Body of pancreas (tissue), 4 donors: ENCODE measurements around the gene RPL10. TPM values are rescaled to one million over a fixed set of nuclear protein-coding genes. Genes with fewer than 3 reads are reported as not detected.

Source experiments
- ATAC-seq: fragments of 150-250 bp; one replicate; pipeline ENCODE4 v1.9.1; 2016
- DNase-seq, 4 donors: peaks; one replicate each; pipeline ENCODE4 v3.0.0-alpha.2; 2019
- H3K27ac ChIP-seq, 4 donors: fragments of 200-600 bp; sonication (generic); 1 replicate in 3 of 4; 2 replicates in 1 of 4; pipeline versions ENCODE4 v1.5.1 to v1.6.1; 2016 to 2019; ENCODE audit warnings: mild to moderate bottlenecking in 1 of 4, mixed read lengths in 1 of 4, moderate library complexity in 1 of 4
- H3K27me3 ChIP-seq, 2 donors: fragments of 200-600 bp; sonication (generic); one replicate each; pipeline ENCODE4 v1.6.0; 2016; ENCODE audit warnings: mild to moderate bottlenecking in 1 of 2
- H3K36me3 ChIP-seq, 2 donors: fragments of 200-600 bp; sonication (generic); replicated peaks in 1 of 2; 2 replicates each; pipeline ENCODE4 v1.5.1; 2016; ENCODE audit warnings: low read depth in 2 of 2; ENCODE audit not compliant: insufficient read depth in 1 of 2
- H3K4me1 ChIP-seq: fragments of 200-600 bp; sonication (generic); one replicate; pipeline ENCODE4 v1.6.0; 2016
- H3K4me3 ChIP-seq, 2 donors: fragments of 200-600 bp; sonication (generic); 1 replicate in 1 of 2; 2 replicates in 1 of 2; pipeline ENCODE4 v1.5.1; 2016 to 2019
- H3K9me3 ChIP-seq, 3 donors: fragments of 200-600 bp; sonication (generic); 1 replicate in 2 of 3; 2 replicates in 1 of 3; pipeline ENCODE4 v1.5.1; 2016
- CTCF ChIP-seq, 7 experiments: fragments of 450-650 bp in 4 of 7; fragments of 200-600 bp in 3 of 7; sonication (generic) in 3 of 7; IDR thresholded peaks; one replicate each; pipeline ENCODE4 v1.5.1; 2016 to 2019; ENCODE audit warnings: antibody characterized with exemption in 7 of 7
- POLR2A ChIP-seq, 3 donors: fragments of 450-650 bp; IDR thresholded peaks; one replicate each; pipeline ENCODE4 v1.6.1; 2016; ENCODE audit warnings: antibody characterized with exemption in 3 of 3, mild to moderate bottlenecking in 2 of 3
- WGBS, 2 donors: methylation state at CpG; one replicate each; pipeline ENCODE4 v1.1.5; 2017; 5-methylcytosine and 5-hydroxymethylcytosine counted together
- intact Hi-C: fragments of 100-400 bp; cut with DNase I; formaldehyde crosslinking; loops from one replicate; pipeline ENCODE4 v1.15.1; 2023
- total RNA-seq, 2 donors: library from RNA; depleted of rRNA; stranded (reverse); fragments of >200 nt; gene quantifications; one replicate each; pipeline ENCODE4 v1.1.0, GENCODE V29; 2016

The RPL10 gene
- total RNA-seq, 2 donors from 2014 or later = 1,426 to 2,757 TPM

GRCh38 chrX:154375156-154375504 is 23.0 kb upstream of the RPL10 start:
- TF ChIP-seq POLR2A (IDR thresholded peaks at IDR 0.05) = no peak
- DNase-seq (no peak), ATAC-seq (no peak)
- Histone ChIP-seq H3K36me3 (no peaks in the 10 kb centered on the region), H3K4me3 (no peak overlapping the region), H3K9me3 (no peaks in the 10 kb centered on the region), H3K4me1 (peaks cover 36% of the 10 kb centered on the region), H3K27me3 (no peaks in the 10 kb centered on the region), H3K27ac (peak overlapping the region; percentile 32 to 84 (median 74))
- WGBS, 2 donors = 43 to 50% methylated on average over 8 to 10 of the region's 10 CpGs
- intact Hi-C loops = no loop called here

GRCh38 chrX:154376774-154377173 is 21.4 kb upstream of the RPL10 start:
- H3K4me1 ChIP-seq = peaks cover 37% of the 10 kb centered on the region
- intact Hi-C loops = no loop called here
- H3K9me3 ChIP-seq = no peaks in the 10 kb centered on the region
- H3K27ac ChIP-seq = peak overlapping the region in 1 of 4 donors; percentile 95
- H3K4me3 ChIP-seq = no peak overlapping the region
- DNase-seq (no peak), ATAC-seq (no peak)
- H3K36me3 ChIP-seq = no peaks in the 10 kb centered on the region
- 60 to 83% methylated on average over 3 of the region's 3 CpGs for WGBS, 2 donors
- TF ChIP-seq CTCF (IDR thresholded peaks at IDR 0.05) (no peak), POLR2A (IDR thresholded peaks at IDR 0.05) (no peak)
- no peaks in the 10 kb centered on the region for H3K27me3 ChIP-seq

DNA sequence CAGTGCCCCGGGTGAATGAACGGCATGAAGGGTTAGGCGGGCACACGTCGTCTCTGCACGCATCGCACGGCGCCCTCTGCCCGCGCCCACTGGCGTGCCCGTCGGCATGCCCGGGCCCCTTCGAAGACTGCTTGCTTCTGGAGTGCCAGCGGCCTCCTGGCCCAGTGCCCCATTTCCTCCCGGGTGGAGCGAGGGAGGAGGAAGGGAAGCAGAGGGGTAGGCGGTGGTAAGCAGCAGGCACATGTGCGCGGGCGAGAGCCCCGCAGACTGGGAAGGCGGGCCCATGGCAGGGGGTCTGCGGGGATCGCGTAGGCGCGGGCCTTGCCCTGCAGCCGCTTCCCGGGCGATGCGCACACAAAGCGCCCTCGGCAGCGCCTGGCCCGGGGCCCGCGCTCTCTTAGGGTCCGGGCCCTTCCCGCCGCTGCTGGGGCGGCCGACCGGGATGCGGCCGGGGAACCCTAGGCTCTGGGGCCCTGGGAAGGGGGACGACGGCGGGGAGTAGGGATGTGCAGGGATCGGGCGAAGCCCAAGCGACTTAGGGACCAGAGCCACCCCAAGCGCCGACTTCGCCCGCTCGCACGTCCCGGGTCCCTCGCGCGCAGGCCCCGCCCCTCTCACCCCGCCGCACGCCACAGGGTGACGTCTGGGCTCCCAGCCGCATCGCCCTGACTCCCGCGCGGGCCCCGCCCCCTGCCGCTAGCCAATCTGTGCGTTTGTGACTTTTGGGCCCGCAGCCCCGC is 19.9 kb upstream of the RPL10 start:
- H3K27me3 ChIP-seq = no peaks in the 10 kb centered on the region
- TF ChIP-seq POLR2A (IDR thresholded peaks at IDR 0.05) (peak; percentile 73 to 82 (median 78)), CTCF (IDR thresholded peaks at IDR 0.05) (no peak)

DNA sequence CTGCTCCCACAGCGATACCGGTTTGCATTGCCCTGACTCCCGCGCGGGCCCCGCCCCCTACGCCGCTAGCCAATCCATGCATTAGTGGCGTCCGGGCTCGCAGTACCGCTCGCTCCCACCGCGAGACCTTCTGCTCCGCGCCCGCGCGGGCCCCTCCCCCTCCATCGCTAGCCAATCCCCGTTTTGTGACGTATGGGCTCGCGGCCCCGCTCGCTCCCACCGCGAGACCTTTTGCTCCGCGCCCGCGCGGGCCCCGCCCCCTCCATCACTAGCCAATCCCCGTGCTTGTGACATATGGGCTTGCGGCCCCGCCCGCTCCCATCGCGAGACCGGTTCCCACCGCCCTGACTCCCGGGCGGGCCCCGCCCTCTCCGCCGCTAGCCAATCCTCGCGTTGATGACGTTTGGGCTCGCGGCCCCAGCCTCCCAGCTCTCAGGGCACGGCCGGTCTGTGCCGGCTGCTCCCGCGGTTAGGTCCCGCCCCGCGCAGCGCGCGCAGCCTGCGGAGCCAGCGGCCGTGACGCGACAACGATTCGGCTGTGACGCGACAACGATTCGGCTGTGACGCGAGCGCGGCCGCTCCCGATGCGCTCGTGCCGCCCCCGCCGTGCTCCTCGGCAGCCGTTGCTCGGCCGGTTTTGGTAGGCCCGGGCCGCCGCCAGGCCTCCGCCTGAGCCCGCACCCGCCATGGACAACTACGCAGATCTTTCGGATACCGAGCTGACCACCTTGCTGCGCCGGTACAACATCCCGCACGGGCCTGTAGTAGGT is 19.2 kb upstream of the RPL10 start, which contains the start of gene EMD:
EMD (plus strand) TSS at position 497 of the 770 bp plus-strand sequence; CDS start at position 687, 190 bp downstream.
- TF ChIP-seq POLR2A (IDR thresholded peaks at IDR 0.05) (peak; percentile 61 to 81 (median 78)), CTCF (IDR thresholded peaks at IDR 0.05) (peak in 3 of 7 experiments; percentile 18 to 34 (median 30))
- Histone ChIP-seq H3K4me1 (peaks cover 22% of the 10 kb centered on the region), H3K9me3 (no peaks in the 10 kb centered on the region), H3K27me3 (no peaks in the 10 kb centered on the region), H3K36me3 (no peaks in the 10 kb centered on the region), H3K27ac (peak within 1 kb of the TSS; percentile 89 to 98 (median 97)), H3K4me3 (peak within 1 kb of the TSS; percentile 48 to 86)
- intact Hi-C loops = no loop called here
- WGBS, 2 donors = 0% methylated on average over 39 of the region's 103 CpGs; no CpG with 5 or more reads in 1 of the 2 donors
- ATAC-seq (peak; percentile 85), DNase-seq (peak; percentile 97 to 99 (median 98))

More for the DNA sequence above, 19.9 kb upstream of the RPL10 start:
- Histone ChIP-seq H3K4me1 (peaks cover 27% of the 10 kb centered on the region), H3K4me3 (no peak overlapping the region), H3K9me3 (no peaks in the 10 kb centered on the region), H3K27ac (peak overlapping the region; percentile 86 to 98 (median 96)), H3K36me3 (no peaks in the 10 kb centered on the region)
- peak; percentile 63 to 73 (median 69) for DNase-seq
- WGBS, 2 donors = 0% methylated on average over 5 of the region's 79 CpGs; no CpG with 5 or more reads in 1 of the 2 donors
- ATAC-seq = peak; percentile 7
- intact Hi-C loops = no loop called here

GRCh38 chrX:154379569-154379951 is 18.6 kb upstream of the RPL10 start:
- peaks cover 25% of the 10 kb centered on the region for H3K4me1 ChIP-seq
- no peaks in the 10 kb centered on the region for H3K27me3 ChIP-seq
- H3K36me3 ChIP-seq = no peaks in the 10 kb centered on the region
- DNase-seq = no peak
- H3K9me3 ChIP-seq = no peaks in the 10 kb centered on the region
- intact Hi-C loops = no loop called here
- ATAC-seq = no peak
- peak overlapping the region; percentile 89 to 96 (median 94) for H3K27ac ChIP-seq
- no peak for TF ChIP-seq POLR2A (IDR thresholded peaks at IDR 0.05)
- no peak for TF ChIP-seq CTCF (IDR thresholded peaks at IDR 0.05)
- peak overlapping the region; percentile 48 to 86 for H3K4me3 ChIP-seq
- WGBS, 2 donors = 0% methylated on average over 7 of the region's 38 CpGs; no CpG with 5 or more reads in 1 of the 2 donors
